Hindlimb muscle (tissue), 1 donor: ENCODE results near the gene CCDC120. TPM values are rescaled to one million over a fixed set of nuclear protein-coding genes. Genes with fewer than 3 reads are reported as not detected.
A peak's percentile ranks its signal among the peaks of the same experiment; 100 is the strongest.

Experiments used
- DNase-seq: peaks from one replicate; pipeline ENCODE4 v3.0.0-alpha.2; 2013
- polyA plus RNA-seq: library from polyadenylated mRNA; unstranded; fragments of 120-200 nt; gene quantifications from one replicate; pipeline ENCODE4 v1.2.1, GENCODE V29; 2013; ENCODE audit not compliant: insufficient read length

CCDC120 gene, protein sequence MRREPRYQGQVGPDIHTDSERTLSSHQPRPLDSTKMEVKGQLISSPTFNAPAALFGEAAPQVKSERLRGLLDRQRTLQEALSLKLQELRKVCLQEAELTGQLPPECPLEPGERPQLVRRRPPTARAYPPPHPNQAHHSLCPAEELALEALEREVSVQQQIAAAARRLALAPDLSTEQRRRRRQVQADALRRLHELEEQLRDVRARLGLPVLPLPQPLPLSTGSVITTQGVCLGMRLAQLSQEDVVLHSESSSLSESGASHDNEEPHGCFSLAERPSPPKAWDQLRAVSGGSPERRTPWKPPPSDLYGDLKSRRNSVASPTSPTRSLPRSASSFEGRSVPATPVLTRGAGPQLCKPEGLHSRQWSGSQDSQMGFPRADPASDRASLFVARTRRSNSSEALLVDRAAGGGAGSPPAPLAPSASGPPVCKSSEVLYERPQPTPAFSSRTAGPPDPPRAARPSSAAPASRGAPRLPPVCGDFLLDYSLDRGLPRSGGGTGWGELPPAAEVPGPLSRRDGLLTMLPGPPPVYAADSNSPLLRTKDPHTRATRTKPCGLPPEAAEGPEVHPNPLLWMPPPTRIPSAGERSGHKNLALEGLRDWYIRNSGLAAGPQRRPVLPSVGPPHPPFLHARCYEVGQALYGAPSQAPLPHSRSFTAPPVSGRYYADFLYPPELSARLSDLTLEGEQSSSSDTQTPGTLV
- 4.6 TPM for polyA plus RNA-seq

DNA sequence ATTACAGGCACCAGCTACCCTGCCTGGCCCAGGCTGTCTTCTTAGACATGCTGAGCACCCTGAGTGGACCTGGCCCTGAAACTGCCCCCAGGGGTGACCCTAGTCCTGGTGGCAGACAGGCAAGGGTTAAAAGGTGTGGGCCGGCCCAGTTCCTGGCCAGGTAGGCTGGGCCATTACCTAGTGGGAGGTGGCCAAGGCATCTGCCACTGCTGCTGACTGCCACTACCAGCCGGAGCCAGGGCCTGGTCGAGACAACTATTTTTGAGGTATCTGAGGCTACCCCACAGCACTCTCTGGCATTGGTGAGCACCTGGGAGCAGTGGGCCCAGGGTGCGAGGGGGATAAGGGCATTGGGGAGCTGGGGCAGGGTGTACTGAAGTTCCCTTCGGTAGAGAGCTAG lies at the start of gene CCDC120:
Gene CCDC120, plus strand, starts transcription at position 206 of the 400 bp plus-strand sequence. CDS start 3,043 bp downstream, outside the sequence.
- no peak for DNase-seq

DNA sequence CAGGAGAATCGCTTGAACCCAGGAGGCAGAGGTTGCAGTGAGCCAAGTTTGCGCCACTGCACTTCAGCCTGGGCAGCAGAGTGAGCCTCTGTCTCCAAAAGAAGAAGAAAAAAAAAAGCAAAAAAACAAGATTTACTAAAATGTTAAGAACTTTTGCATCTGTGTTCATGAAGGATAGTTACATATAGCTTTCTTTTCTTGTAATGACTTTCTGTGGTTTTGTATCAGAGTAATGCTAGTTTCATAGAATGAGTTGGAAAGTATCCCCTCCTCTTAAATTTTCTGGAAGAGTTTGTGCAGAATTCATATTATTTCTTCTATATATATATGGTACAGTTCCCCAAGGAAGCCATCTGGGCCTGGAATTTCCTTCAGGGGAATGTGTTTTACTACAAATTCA lies 39.7 kb upstream of the CCDC120 start:
- no peak for DNase-seq

DNA sequence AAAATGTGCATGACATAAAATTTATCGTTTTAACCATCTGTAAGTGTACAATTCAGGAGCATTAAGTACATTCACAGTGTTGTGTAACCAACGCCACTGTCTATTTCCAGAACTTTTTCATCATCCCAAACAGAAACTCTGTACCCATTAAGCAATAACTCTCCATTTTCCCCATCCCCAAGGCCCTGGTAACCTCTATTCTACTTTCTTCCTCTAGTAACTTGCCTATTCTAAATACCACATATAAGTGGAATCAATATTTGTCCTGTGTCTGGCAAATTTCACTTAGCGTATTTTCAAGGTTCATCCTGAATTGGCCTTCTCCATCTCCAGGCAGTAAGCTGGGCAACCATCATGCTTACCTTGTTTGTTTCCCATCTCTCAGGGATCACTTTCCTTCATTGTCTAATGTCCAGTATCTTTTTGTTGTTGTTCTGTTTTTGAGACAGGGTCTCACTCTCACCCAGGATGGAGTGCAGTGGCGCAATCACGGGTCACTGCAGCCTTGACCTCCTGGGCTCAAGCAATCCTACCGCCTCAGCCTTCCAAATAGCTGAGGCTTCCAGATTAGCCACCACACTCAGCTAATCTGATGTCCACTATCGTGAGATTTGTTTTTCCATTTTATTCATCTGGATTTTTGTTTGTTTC lies 39.1 kb upstream of the CCDC120 start:
- DNase-seq, result no peak

- no peak for DNase-seq
Measured at GRCh38 chrX:49029876-49030275, 28.9 kb upstream of the CCDC120 start.

GRCh38 chrX:49030283-49030682 lies 28.5 kb upstream of the CCDC120 start:
- DNase-seq, result no peak

DNA sequence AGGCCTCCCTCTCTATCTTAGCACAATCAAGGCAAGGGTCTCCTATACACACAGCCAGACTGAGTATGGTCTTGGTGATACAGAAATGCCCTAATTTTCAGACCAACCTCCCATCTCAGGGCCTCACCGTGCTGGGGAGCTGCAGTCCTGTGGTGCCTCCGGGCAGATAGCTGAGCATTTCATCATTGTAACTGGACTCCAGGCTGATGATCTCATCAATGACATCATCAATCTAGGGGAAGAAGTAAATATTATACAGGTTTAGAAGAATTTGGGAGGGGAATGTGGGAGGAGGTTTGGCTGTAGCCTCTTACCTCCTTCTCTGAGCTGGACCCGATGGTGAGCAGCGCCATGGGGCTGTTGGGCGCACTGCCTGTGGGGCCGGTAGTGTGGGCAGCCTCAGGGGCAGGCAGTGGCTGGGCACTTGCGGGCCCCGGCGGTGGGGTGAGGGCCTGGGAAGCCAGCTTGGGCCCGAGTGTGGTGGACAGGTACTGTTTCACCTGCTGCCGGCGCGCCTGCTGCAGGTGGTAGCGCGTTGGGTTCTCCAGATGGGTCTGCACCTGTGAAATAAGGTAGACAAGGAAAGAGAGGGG lies 20.8 kb upstream of the CCDC120 start:
- DNase-seq, result no peak

DNA sequence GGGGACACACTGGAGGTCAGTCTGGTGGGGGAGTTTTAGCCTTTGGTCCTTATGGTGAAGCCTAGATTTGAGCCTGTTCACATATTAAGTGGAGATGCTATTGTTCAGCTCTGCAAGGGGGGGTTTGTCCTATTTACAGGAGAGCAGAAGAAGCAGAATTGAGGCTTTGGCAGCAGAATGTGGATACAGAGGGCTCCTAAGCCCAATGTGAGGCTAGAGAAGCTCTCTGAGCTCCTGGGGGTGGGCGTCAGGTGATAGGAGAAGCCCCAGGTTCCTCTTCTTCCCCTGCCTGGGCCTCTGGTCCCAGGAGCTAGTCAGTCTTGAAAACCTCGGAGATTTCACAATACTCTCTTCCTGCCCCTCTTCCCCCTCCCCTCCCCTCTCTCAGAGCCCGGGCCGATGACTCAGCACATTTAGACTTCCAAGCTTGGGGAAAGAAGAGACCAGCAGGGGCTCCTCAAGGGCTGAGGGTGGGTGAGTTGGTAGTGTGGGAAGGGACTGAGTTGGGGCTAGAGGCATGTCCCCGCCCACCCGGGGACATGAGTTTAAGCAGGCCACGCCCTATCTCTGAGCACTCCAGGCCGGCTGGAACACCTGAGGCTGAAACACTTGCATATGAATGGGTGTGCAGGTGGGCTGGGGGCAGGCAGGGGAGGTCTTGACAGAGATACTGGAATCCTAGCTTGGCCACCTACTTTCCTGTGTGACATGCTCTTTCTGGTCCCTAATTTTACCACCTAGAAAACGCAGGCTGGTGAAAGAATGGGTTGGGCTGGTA lies 19.0 kb upstream of the CCDC120 start:
- DNase-seq, result peak; percentile 47

GRCh38 chrX:49040376-49040955 lies 18.3 kb upstream of the CCDC120 start:
- DNase-seq, result no peak

DNA sequence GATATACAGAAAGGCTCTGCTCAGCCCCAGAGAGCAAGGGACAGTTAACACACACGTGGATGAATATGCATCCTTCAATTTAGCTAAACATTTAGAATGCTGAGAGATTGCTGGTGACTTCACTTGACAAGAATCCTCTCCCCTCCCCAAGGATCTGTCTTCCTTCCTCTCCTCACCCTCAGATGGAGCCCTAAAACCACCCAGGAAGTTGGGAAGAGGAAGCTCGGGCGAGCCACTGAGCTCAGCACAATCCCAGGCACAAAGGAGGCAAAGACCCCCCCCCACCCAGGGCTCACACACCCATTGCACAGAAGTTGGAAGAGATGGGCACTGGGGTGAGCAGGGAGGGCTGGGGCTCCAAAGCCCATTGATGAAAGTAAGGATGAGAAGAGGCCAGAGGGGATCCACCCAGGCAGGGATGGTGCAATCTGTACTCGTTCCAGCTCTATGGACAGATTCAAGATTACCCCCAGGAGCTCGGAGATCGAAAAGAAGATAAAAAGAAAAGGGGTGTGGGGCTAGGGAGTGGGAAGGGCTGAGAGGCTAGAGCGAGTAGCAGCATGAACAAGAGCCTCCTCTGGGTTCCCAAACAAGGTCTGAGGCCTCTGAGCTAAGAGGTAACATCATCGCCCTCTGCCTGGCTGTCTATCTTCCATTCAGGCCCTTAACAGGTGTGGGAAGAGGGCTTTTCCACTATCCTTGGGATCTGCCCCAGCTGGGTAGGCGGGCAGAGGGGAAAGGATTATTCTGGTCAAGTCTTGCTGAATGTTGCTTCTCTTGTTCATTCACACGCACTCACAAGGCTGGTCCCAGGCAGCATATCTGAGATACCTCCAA lies 16.8 kb upstream of the CCDC120 start:
- peak; percentile 23 for DNase-seq

DNA sequence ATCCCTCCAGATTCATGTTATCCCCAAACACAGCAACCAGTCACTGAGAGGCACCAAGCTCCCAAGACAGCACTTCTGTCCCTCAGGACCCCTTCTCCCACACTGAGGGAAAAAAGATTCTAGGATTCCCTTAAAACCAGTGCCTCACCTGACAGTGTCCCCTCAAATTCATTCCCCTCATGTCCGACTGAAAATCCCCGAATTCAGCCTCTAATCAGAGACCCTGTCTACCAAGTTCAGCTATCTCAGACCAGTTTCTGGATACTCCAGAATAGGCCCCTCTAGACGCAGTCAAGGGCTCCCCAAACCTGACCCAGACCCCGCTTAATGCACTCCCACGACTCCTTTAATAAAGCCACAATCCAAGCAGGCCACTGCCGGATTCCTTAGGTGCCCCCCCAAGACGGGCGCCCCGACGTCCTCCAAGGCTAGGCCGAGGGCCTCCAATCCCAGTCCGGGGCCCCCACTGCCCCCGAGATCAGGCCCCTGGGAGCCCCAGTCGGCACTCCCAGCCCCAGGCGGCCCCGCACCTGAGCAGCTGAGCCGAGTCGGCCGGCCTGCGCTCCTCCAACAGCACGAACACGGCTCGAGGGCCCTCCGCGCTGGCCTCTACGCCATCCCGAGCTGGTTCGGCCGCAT lies 16.1 kb upstream of the CCDC120 start:
- DNase-seq, result no peak

DNA sequence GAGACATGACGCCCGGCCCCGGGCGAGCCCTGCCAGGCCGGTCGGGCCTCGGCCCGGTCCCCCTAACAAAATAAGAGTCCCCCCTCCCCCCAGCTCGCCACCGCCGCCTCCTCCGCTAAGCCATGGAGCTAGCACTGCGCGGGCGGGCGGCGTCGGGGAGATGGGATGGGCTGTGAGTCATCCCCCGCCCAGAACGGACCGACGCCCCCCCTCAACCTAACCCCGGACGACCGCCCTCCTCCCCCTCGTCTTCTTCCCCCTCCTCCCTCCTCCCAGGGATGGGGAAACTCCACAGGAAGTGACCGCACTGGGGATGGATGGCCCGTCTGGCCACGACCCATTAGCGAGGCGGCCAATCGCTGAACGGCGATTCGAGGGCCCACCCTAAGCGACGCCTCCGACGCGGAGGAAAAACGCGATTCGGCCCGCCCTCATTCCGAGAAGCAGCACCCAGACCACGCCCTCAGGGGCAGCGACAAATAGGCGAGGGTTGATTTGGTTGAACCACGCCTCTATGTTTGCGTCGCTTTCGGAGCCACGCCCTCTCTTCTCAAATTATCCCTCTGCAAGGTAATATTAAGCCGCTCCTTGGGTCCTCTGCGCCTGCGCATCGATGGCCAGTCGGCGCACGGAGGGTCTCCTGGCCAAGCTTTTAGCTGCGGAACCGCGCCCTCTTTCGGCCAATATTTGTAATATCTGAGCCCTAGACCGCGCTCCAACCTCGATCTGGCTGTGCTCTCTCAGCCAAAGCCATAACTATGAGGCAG lies 15.4 kb upstream of the CCDC120 start, which contains the start of gene TFE3:
Gene TFE3, minus strand, starts transcription at position 138 of the 767 bp plus-strand sequence. Its CDS starts 131 bp downstream, at position 7.
- DNase-seq, result peak; percentile 97

DNA sequence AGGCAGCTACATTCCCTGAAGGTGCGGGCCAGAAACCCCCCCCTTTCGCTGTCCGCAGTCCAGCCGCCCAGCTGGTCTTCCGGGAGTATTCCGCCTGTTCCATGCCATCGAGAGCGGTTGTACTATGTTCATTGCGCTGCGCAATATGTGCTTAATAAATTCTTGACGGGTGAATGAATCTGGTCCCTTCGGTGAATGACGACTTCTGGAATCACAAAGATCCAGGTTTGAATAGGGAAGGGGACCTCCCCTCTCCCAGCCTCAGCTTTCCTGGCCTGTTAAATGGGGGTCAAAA lies 14.9 kb upstream of the CCDC120 start:
- DNase-seq, result no peak

DNA sequence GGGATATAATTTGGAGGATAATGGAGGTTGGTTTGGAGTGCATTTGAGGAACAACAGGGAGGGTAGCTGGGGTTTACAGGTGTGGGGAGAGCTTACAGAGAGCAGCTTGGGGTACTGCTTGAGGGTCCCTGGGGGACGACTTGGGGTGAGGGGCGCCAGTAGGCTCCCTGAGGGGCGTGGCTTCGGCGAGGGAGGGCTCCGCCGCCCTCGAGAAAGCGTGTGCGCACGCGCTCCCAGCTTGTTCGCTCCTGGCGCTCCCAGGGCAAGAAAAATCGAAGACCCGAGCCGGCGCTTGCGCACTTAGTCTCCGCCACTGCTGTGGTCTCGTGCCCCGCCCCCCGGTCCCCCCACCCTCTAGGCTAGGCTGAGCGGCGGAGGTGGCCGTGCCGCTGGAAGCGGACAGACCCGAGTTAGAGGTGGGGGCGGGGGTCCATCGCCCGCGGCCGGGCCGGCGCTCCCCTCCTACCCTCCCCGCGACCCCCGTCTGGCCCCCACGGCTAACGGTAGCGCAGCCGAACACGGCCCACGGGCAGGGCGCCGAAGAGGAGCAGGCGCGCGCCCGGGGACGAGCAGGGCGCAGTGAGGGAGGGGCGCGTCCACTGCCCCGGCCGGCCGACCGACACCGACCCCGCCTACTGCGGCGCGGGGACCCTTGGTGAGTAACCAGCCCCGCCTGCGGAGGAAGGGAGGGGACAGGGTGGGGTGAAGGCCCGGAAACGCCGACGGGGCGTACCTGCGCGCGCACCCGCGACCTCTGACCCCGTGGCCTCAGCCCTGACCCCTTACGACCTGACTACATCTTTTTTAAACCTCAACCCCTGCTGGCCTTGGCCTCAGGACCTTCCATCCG lies 5.4 kb upstream of the CCDC120 start:
- DNase-seq, result peak; percentile 64

DNA sequence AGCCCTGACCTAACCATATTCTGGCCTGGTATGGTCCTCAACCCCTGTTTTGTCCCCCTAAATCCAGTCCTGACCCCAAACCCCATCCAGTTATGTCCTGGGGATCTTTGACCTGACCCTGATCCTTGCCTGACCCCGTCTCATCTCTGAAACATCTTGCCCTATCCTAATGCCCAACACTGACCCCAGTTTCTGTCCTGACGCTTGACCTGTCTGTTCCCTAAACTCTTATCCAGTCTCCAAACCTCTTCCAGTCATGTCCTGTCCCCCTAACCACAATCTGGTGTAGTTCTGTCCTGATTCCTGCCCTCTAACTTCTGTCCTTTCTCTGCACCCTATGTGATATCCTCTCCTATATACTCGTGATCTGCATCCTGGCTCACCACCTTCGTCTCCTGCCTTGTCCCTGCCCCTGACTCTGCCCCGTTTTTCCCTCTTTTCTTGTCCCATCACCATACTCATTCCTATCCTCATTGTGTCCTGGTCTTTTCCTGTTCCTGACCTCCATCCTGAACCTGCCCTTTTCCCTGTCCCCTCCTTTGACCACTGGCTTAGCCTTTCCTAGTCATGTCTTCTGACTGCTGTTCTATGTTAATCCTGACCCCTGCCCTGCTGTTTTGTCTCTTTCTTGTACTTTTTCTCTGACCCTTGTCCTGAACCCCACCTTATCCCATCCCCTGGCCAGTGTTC lies 4.6 kb upstream of the CCDC120 start:
- DNase-seq, result no peak

DNA sequence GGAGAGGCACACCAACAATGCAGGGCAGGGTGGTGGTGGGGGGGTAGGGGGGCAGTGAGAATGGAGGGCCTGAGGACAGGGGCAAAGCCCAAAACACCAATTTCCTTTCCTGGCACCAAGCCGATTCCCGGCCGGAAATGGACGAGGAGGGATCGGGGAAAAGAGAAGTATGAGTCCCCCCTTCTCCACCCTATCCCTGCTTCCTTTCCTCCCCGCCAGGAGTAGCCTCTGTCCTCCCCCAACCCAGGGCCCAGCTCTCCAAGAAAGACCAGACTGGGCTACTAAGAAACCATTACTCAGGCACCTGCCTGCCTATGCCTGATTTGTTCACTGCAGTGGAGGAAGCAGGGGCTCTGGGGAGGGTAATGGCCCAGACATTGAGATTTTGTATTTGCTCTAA lies 402 bp downstream of the CCDC120 start:
- no peak for DNase-seq

DNA sequence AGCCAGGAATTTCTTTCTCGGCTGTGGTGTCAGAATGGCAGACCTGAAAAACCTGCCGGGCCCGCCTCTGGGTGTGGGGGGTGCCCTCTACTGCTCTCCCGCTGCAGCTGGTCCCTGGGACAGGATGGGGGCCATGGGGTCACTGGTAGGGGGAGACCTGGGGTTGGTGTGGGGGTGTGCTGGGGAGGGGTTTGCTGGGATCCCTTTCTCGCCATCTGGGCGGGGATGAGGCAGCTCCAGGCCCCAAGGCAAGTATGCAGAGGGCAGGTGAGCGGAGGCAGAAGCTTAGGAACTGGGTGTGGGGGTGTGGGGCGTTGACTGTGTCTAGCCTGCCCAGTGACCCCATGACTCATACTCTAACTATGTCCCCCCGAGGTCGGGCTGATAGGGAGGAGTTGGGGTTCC lies 884 bp downstream of the CCDC120 start:
- DNase-seq, result no peak

DNA sequence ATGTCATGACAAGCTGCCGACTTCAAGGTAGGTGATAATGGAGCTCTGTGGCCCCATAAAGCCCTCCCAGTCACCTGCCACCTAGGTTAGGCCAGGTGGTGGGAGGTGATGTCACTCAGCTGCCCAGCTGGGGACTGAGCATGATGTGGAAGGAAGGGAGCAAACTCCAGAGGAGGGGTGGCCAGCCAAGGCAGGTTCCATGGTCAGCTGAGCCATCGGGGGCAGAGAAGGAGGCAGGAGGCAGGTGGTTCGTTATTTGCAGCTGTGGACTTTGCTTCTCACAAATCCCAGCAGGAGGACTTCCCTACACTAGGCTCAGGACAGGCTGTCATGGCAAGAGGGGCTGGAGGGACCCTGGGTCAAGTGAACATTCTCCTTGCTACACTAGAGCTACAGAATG lies 2.1 kb downstream of the CCDC120 start:
- no peak for DNase-seq

- DNase-seq, result no peak
Measured at GRCh38 chrX:49061490-49061889, 2.7 kb downstream of the CCDC120 start.
